Trophoblast cell (in vitro differentiated cells and primary cell): ENCODE data around the gene RIPOR3.

Source experiments
- DNase-seq, 2 donors: peaks; one replicate each; pipeline ENCODE4 v3.0.0-alpha.2; 2016
- H2AFZ ChIP-seq: 2 replicates; pipeline ENCODE4 v1.6.1; 2013; ENCODE audit warnings: low read length, moderate library complexity, mild to moderate bottlenecking; ENCODE audit not compliant: insufficient read depth, poor library complexity
- H2AK5ac ChIP-seq: 2 replicates; pipeline ENCODE4 v1.6.1; 2013; ENCODE audit warnings: mild to moderate bottlenecking, low read length
- H2BK120ac ChIP-seq: 2 replicates; pipeline ENCODE4 v1.6.1; 2013; ENCODE audit warnings: low read length, mild to moderate bottlenecking, moderate library complexity; ENCODE audit not compliant: insufficient read depth, poor library complexity
- H2BK12ac ChIP-seq: 2 replicates; pipeline ENCODE4 v1.6.1; 2013; ENCODE audit warnings: mild to moderate bottlenecking, low read length, moderate library complexity
- H2BK5ac ChIP-seq: 2 replicates; pipeline ENCODE4 v1.6.1; 2013; ENCODE audit warnings: low read length, low read depth, moderate library complexity, mild to moderate bottlenecking; ENCODE audit not compliant: poor library complexity
- H3K14ac ChIP-seq: 2 replicates; pipeline ENCODE4 v1.6.1; 2013; ENCODE audit warnings: mild to moderate bottlenecking, low read length
- H3K18ac ChIP-seq: 2 replicates; pipeline ENCODE4 v1.6.1; 2013; ENCODE audit warnings: mild to moderate bottlenecking, low read length
- H3K23ac ChIP-seq: 2 replicates; pipeline ENCODE4 v1.6.1; 2013; ENCODE audit warnings: low read length
- H3K27ac ChIP-seq: 2 replicates; pipeline ENCODE4 v1.5.1; 2013; ENCODE audit warnings: low read depth, mild to moderate bottlenecking, inconsistent platforms, low read length, moderate library complexity
- H3K27me3 ChIP-seq: 2 replicates; pipeline ENCODE4 v1.6.1; 2013; ENCODE audit warnings: inconsistent platforms, mild to moderate bottlenecking, low read length, moderate library complexity; ENCODE audit not compliant: insufficient read depth
- H3K36me3 ChIP-seq, 2 experiments: 1 replicate in 1 of 2; 2 replicates in 1 of 2; pipeline ENCODE4 v1.6.1; 2013; ENCODE audit warnings: low read length in 2 of 2, mild to moderate bottlenecking in 2 of 2, moderate library complexity in 1 of 2; ENCODE audit not compliant: insufficient read depth in 2 of 2, control insufficient read depth in 1 of 2
- H3K4ac ChIP-seq: 2 replicates; pipeline ENCODE4 v1.6.1; 2013; ENCODE audit warnings: low read depth, mild to moderate bottlenecking, low read length, moderate library complexity
- H3K4me1 ChIP-seq, 2 experiments: 1 replicate in 1 of 2; 2 replicates in 1 of 2; pipeline ENCODE4 v1.6.1; 2013; ENCODE audit warnings: low read length in 2 of 2, mild to moderate bottlenecking in 2 of 2, moderate library complexity in 1 of 2; ENCODE audit not compliant: insufficient read depth in 2 of 2, control insufficient read depth in 1 of 2
- H3K4me2 ChIP-seq: 2 replicates; pipeline ENCODE4 v1.6.1; 2013; ENCODE audit warnings: inconsistent platforms, mild to moderate bottlenecking, low read length, moderate library complexity
- H3K4me3 ChIP-seq: 2 replicates; pipeline ENCODE4 v1.5.1; 2013; ENCODE audit warnings: mild to moderate bottlenecking, low read depth, low read length, inconsistent platforms
- H3K79me1 ChIP-seq: one replicate; pipeline ENCODE4 v1.6.1; 2013; ENCODE audit warnings: low read length
- H3K79me2 ChIP-seq: 2 replicates; pipeline ENCODE4 v1.6.1; 2013; ENCODE audit warnings: low read length, mild to moderate bottlenecking; ENCODE audit not compliant: control insufficient read depth, insufficient read depth, poor library complexity
- H3K9ac ChIP-seq: 2 replicates; pipeline ENCODE4 v1.6.1; 2013; ENCODE audit warnings: mild to moderate bottlenecking, low read length
- H3K9me3 ChIP-seq: 2 replicates; pipeline ENCODE4 v1.6.1; 2013; ENCODE audit warnings: low read depth, mild to moderate bottlenecking, control low read depth, inconsistent platforms, low read length; ENCODE audit not compliant: insufficient read depth
- H4K12ac ChIP-seq: 2 replicates; pipeline ENCODE4 v1.6.1; 2013; ENCODE audit warnings: low read depth, mild to moderate bottlenecking, low read length, moderate library complexity
- H4K8ac ChIP-seq: 2 replicates; pipeline ENCODE4 v1.6.1; 2013; ENCODE audit warnings: low read depth, mild to moderate bottlenecking, low read length, moderate library complexity
- H4K91ac ChIP-seq: one replicate; pipeline ENCODE4 v1.6.1; 2013; ENCODE audit warnings: low read depth, mild to moderate bottlenecking, low read length, moderate library complexity
- WGBS: extraction: QIAGEN DNeasy Blood & Tissue Kit; methylation state at CpG from one replicate; pipeline ENCODE4 v1.1.7; 2013; ENCODE audit warnings: missing lambda C conversion rate; ENCODE audit not compliant: insufficient read length, insufficient coverage; ENCODE audit errors: extremely low coverage; 5-methylcytosine and 5-hydroxymethylcytosine counted together

Gene RIPOR3

DNA sequence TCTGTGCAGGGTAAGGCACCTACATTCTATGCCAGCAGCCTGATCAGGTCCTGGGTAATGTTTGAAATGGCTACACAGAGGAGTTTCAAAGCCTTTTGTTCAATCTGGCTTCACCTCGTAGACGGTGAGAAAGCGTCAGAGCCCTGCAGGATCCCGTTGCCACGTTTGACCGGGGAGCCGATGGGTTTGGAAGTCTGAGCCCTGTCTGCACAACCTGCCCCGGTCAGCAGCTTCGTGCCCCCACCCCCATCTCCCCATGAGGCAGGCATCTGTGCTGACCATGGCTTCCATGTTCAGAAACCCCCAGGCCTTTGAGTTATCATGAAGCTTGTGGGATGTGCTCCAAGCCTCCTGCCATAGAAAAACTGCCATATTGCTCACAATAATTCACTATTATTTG is 117.2 kb downstream of the RIPOR3 start:
- Histone ChIP-seq H3K27me3 (no peaks in the 10 kb centered on the region), H2BK120ac (no peak overlapping the region), H3K14ac (no peak overlapping the region), H3K27ac (no peak overlapping the region), H3K23ac (no peak overlapping the region), H3K79me1 (peaks cover 2% of the 10 kb centered on the region), H3K9me3 (no peaks in the 10 kb centered on the region), H3K36me3 (peaks cover 37 to 39% of the 10 kb centered on the region in 2 experiments), H3K4ac (no peak overlapping the region), H2AK5ac (no peak overlapping the region), H3K9ac (no peak overlapping the region), H2BK12ac (no peak overlapping the region), H2AFZ (no peak overlapping the region), H4K91ac (no peak overlapping the region), H3K18ac (no peak overlapping the region), H3K4me1 (peaks cover 3 to 4% of the 10 kb centered on the region in 2 experiments), H3K79me2 (no peaks in the 10 kb centered on the region), H4K8ac (no peak overlapping the region), H3K4me3 (no peak overlapping the region), H2BK5ac (no peak overlapping the region), H3K4me2 (no peak overlapping the region), H4K12ac (no peak overlapping the region)
- WGBS: no CpG with 5 or more reads among the region's 9 CpGs
- no peak for DNase-seq

DNA sequence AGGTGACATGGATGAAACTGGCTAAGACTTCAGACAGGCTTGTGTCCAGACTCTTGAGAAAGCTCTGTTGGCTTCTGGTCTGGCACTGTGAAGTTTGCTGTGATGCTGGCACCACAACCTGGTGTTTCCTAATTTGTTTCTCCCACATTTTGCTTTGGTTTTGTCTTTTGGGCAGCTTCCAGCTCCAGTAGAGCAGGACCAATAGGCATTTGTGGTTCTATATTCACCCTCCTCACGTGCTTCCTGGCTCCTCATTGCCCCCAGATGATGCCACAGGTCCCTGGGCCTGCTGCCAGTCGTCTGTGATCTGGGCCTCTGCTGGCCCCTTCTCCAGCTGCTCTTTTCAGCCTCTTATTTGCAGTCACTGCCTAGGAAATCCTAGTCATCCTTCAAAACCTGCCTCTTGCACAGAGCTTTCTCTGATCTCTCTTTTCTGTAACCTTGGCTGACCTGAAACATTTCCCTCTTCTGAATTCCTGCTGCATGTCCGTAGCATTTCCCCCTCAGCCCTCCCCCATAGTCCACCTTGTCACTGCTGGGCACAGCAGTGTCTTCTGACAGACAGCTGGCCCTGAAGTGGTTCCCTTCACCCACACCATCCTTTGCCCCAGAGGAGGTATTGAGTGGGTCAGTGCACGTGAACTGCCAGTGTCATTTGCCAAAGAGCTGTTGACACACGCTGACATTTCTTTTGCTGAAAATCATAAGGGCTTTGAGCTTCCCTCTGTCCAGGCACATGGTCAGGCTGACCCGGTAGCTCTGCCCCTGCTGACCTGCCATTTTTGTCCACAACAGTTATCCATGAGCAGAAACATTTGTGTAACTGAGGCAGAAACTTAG is 118.2 kb downstream of the RIPOR3 start:
- DNase-seq: no peak
- Histone ChIP-seq H2AFZ (no peak overlapping the region), H4K91ac (no peak overlapping the region), H2AK5ac (no peak overlapping the region), H3K14ac (no peak overlapping the region), H3K4ac (no peak overlapping the region), H3K18ac (no peak overlapping the region), H2BK12ac (no peak overlapping the region), H3K79me2 (no peaks in the 10 kb centered on the region), H3K4me3 (no peak overlapping the region), H2BK5ac (no peak overlapping the region), H4K12ac (no peak overlapping the region), H3K9ac (no peak overlapping the region), H2BK120ac (no peak overlapping the region), H3K79me1 (peaks cover 2% of the 10 kb centered on the region), H3K4me2 (no peak overlapping the region), H3K23ac (no peak overlapping the region), H3K9me3 (no peaks in the 10 kb centered on the region), H3K4me1 (peaks cover 4 to 5% of the 10 kb centered on the region in 2 experiments), H4K8ac (no peak overlapping the region), H3K36me3 (peaks cover 34 to 39% of the 10 kb centered on the region in 2 experiments), H3K27me3 (no peaks in the 10 kb centered on the region), H3K27ac (no peak overlapping the region)
- no CpG with 5 or more reads among the region's 6 CpGs for WGBS

GRCh38 chr20:50571466-50571865 is 119.9 kb downstream of the RIPOR3 start:
- H4K91ac ChIP-seq: no peak overlapping the region
- peaks cover 2% of the 10 kb centered on the region for H3K79me1 ChIP-seq
- H3K4me2 ChIP-seq: no peak overlapping the region
- H3K14ac ChIP-seq: no peak overlapping the region
- no peak overlapping the region for H2AK5ac ChIP-seq
- no peak overlapping the region for H3K9ac ChIP-seq
- H4K12ac ChIP-seq: no peak overlapping the region
- H3K4me1 ChIP-seq: peaks cover 4 to 5% of the 10 kb centered on the region in 2 experiments
- H3K36me3 ChIP-seq: peaks cover 25 to 36% of the 10 kb centered on the region in 2 experiments
- no peak for DNase-seq
- no peaks in the 10 kb centered on the region for H3K79me2 ChIP-seq
- no peak overlapping the region for H2BK5ac ChIP-seq
- H3K27ac ChIP-seq: no peak overlapping the region
- no peak overlapping the region for H2AFZ ChIP-seq
- H2BK12ac ChIP-seq: no peak overlapping the region
- WGBS: no CpG with 5 or more reads among the region's 2 CpGs
- H3K9me3 ChIP-seq: no peaks in the 10 kb centered on the region
- H2BK120ac ChIP-seq: no peak overlapping the region
- H3K18ac ChIP-seq: no peak overlapping the region
- H3K4me3 ChIP-seq: no peak overlapping the region
- no peak overlapping the region for H3K4ac ChIP-seq
- H4K8ac ChIP-seq: no peak overlapping the region
- H3K27me3 ChIP-seq: no peaks in the 10 kb centered on the region
- H3K23ac ChIP-seq: no peak overlapping the region

GRCh38 chr20:50569864-50570836 is 121.2 kb downstream of the RIPOR3 start:
- H2BK120ac ChIP-seq: peak overlapping the region; percentile 10
- H4K8ac ChIP-seq: no peak overlapping the region
- peaks cover 4 to 5% of the 10 kb centered on the region in 2 experiments for H3K4me1 ChIP-seq
- no peak overlapping the region for H3K23ac ChIP-seq
- peak overlapping the region; percentile 0 for H3K27ac ChIP-seq
- H3K36me3 ChIP-seq: peaks cover 24 to 35% of the 10 kb centered on the region in 2 experiments
- WGBS: no CpG with 5 or more reads among the region's 14 CpGs
- peak; percentile 75 to 93 for DNase-seq
- H3K18ac ChIP-seq: peak overlapping the region; percentile 9
- H3K4me2 ChIP-seq: no peak overlapping the region
- no peak overlapping the region for H2AFZ ChIP-seq
- peak overlapping the region; percentile 52 for H4K12ac ChIP-seq
- H3K4me3 ChIP-seq: no peak overlapping the region
- no peak overlapping the region for H2BK5ac ChIP-seq
- H3K9ac ChIP-seq: no peak overlapping the region
- H3K79me1 ChIP-seq: peaks cover 2% of the 10 kb centered on the region
- H3K9me3 ChIP-seq: no peaks in the 10 kb centered on the region
- H3K4ac ChIP-seq: no peak overlapping the region
- peak overlapping the region; percentile 16 for H3K14ac ChIP-seq
- H2BK12ac ChIP-seq: no peak overlapping the region
- H3K79me2 ChIP-seq: no peaks in the 10 kb centered on the region
- H3K27me3 ChIP-seq: no peaks in the 10 kb centered on the region
- no peak overlapping the region for H4K91ac ChIP-seq
- peak overlapping the region; percentile 34 for H2AK5ac ChIP-seq
